Large intestine (tissue), 3 donors: Measurements from ENCODE around the gene CARD6. TPM values are rescaled to one million over a fixed set of nuclear protein-coding genes. Genes with fewer than 3 reads are reported as not detected.
"Not testable (repeated sequence)": the region's sequence is repeated elsewhere in the genome, so short reads cannot be mapped to it uniquely, and the experiment has no call there.

Source experiments
- DNase-seq, 2 donors: peaks; one replicate each; pipeline versions ENCODE4 v3.0.0 to v3.0.0-alpha.2; 2013
- H3K27ac ChIP-seq: one replicate; pipeline ENCODE4 v1.5.1; 2013; ENCODE audit warnings: low read length
- H3K27me3 ChIP-seq: 2 replicates; pipeline ENCODE4 v1.6.1; 2013; ENCODE audit warnings: low read length; ENCODE audit not compliant: control insufficient read depth, insufficient read depth
- H3K36me3 ChIP-seq: 2 replicates; pipeline ENCODE4 v1.6.1; 2013; ENCODE audit warnings: low read length; ENCODE audit not compliant: control insufficient read depth, insufficient read depth
- H3K4me1 ChIP-seq: one replicate; pipeline ENCODE4 v1.6.1; 2013; ENCODE audit warnings: low read length; ENCODE audit not compliant: control insufficient read depth, insufficient read depth
- H3K4me3 ChIP-seq: one replicate; pipeline ENCODE4 v1.5.1; 2013; ENCODE audit warnings: low read length
- H3K9me3 ChIP-seq: one replicate; pipeline ENCODE4 v1.6.1; 2013; ENCODE audit warnings: mild to moderate bottlenecking, low read depth, low read length, moderate library complexity; ENCODE audit not compliant: control insufficient read depth
- WGBS: methylation state at CpG from one replicate; pipeline ENCODE4 v1.1.5; 2013; ENCODE audit warnings: low lambda C conversion rate; ENCODE audit not compliant: insufficient coverage; 5-methylcytosine and 5-hydroxymethylcytosine counted together
- polyA plus RNA-seq: library from polyadenylated mRNA; unstranded; fragments of 120-200 nt; gene quantifications from one replicate; pipeline ENCODE4 v1.2.1, GENCODE V29; 2013

Gene CARD6
- polyA plus RNA-seq, 1 donor, result 3.4 TPM

- Histone ChIP-seq H3K36me3 (no peaks in the 10 kb centered on the region), H3K4me1 (no peaks in the 10 kb centered on the region), H3K27ac (no peak overlapping the region), H3K4me3 (no peak overlapping the region), H3K9me3 (no peaks in the 10 kb centered on the region), H3K27me3 (no peaks in the 10 kb centered on the region)
- DNase-seq, result no peak
- WGBS, result no CpG with 5 or more reads among the region's 4 CpGs
Observed at GRCh38 chr5:40844565-40844964, 3.4 kb downstream of the CARD6 start.

- no peaks in the 10 kb centered on the region for H3K36me3 ChIP-seq
- WGBS, result no CpG with 5 or more reads among the region's 2 CpGs
- no peak overlapping the region for H3K4me3 ChIP-seq
Observed at GRCh38 chr5:40846371-40846770, 5.2 kb downstream of the CARD6 start.

GRCh38 chr5:40847525-40847924, 6.4 kb downstream of the CARD6 start:
- Histone ChIP-seq H3K27me3 (no peaks in the 10 kb centered on the region), H3K36me3 (no peaks in the 10 kb centered on the region), H3K9me3 (no peaks in the 10 kb centered on the region), H3K4me3 (no peak overlapping the region), H3K4me1 (no peaks in the 10 kb centered on the region), H3K27ac (no peak overlapping the region)
- DNase-seq, result no peak
- WGBS, result 100% methylated on average over 1 of the region's 1 CpG

More at GRCh38 chr5:40846371-40846770, 5.2 kb downstream of the CARD6 start:
- DNase-seq, result no peak
- Histone ChIP-seq H3K9me3 (no peaks in the 10 kb centered on the region), H3K27me3 (no peaks in the 10 kb centered on the region), H3K4me1 (no peaks in the 10 kb centered on the region), H3K27ac (no peak overlapping the region)

GRCh38 chr5:40853632-40854192, 12.5 kb downstream of the CARD6 start:
- DNase-seq, result no peak
- no peak overlapping the region for H3K27ac ChIP-seq
- no CpG with 5 or more reads among the region's 4 CpGs for WGBS
- no peaks in the 10 kb centered on the region for H3K36me3 ChIP-seq
- no peaks in the 10 kb centered on the region for H3K4me1 ChIP-seq
- H3K27me3 ChIP-seq, result no peaks in the 10 kb centered on the region
- H3K4me3 ChIP-seq, result no peak overlapping the region
- no peaks in the 10 kb centered on the region for H3K9me3 ChIP-seq

- H3K36me3 ChIP-seq, result no peaks in the 10 kb centered on the region
- H3K27me3 ChIP-seq, result no peaks in the 10 kb centered on the region
- no peak overlapping the region for H3K27ac ChIP-seq
Observed at GRCh38 chr5:40860711-40861110, 19.5 kb downstream of the CARD6 start.

GRCh38 chr5:40865004-40865403, 23.8 kb downstream of the CARD6 start:
- not testable (repeated sequence) for H3K27me3 ChIP-seq, DNase-seq, H3K9me3 ChIP-seq, H3K27ac ChIP-seq, H3K4me1 ChIP-seq, H3K36me3 ChIP-seq, H3K4me3 ChIP-seq
- no CpG with 5 or more reads among the region's 5 CpGs for WGBS

More at GRCh38 chr5:40860711-40861110, 19.5 kb downstream of the CARD6 start:
- Histone ChIP-seq H3K4me1 (no peaks in the 10 kb centered on the region), H3K9me3 (no peaks in the 10 kb centered on the region), H3K4me3 (no peak overlapping the region)
- no peak for DNase-seq

GRCh38 chr5:40866844-40867243, 25.7 kb downstream of the CARD6 start:
- H3K27me3 ChIP-seq, result no peaks in the 10 kb centered on the region
- H3K27ac ChIP-seq, result no peak overlapping the region
- H3K4me3 ChIP-seq, result no peak overlapping the region
- 90% methylated on average over 3 of the region's 5 CpGs for WGBS
- H3K9me3 ChIP-seq, result no peaks in the 10 kb centered on the region
- H3K4me1 ChIP-seq, result no peaks in the 10 kb centered on the region
- DNase-seq, result no peak
- no peaks in the 10 kb centered on the region for H3K36me3 ChIP-seq

GRCh38 chr5:40869384-40869783, 28.2 kb downstream of the CARD6 start:
- Histone ChIP-seq H3K36me3 (no peaks in the 10 kb centered on the region), H3K4me1 (no peaks in the 10 kb centered on the region), H3K27ac (no peak overlapping the region), H3K4me3 (no peak overlapping the region), H3K27me3 (no peaks in the 10 kb centered on the region), H3K9me3 (no peaks in the 10 kb centered on the region)
- WGBS, result no CpG with 5 or more reads among the region's 1 CpG
- no peak for DNase-seq

GRCh38 chr5:40871177-40871576, 30.0 kb downstream of the CARD6 start:
- no peaks in the 10 kb centered on the region for H3K4me1 ChIP-seq
- DNase-seq, result no peak
- H3K36me3 ChIP-seq, result no peaks in the 10 kb centered on the region
- no peaks in the 10 kb centered on the region for H3K9me3 ChIP-seq
- no peak overlapping the region for H3K27ac ChIP-seq
- H3K27me3 ChIP-seq, result no peaks in the 10 kb centered on the region
- no peak overlapping the region for H3K4me3 ChIP-seq
- WGBS, result no CpG with 5 or more reads among the region's 4 CpGs

- H3K36me3 ChIP-seq, H3K4me3 ChIP-seq, H3K27ac ChIP-seq, H3K4me1 ChIP-seq, DNase-seq, H3K9me3 ChIP-seq, H3K27me3 ChIP-seq: not testable (repeated sequence)
- WGBS, result no CpG with 5 or more reads among the region's 8 CpGs
Observed at GRCh38 chr5:40872253-40872652, 31.1 kb downstream of the CARD6 start.

- Histone ChIP-seq H3K36me3 (no peaks in the 10 kb centered on the region), H3K4me1 (no peaks in the 10 kb centered on the region), H3K4me3 (no peak overlapping the region), H3K27ac (no peak overlapping the region), H3K27me3 (no peaks in the 10 kb centered on the region), H3K9me3 (no peaks in the 10 kb centered on the region)
- DNase-seq, result no peak
- no CpG with 5 or more reads among the region's 3 CpGs for WGBS
Observed at GRCh38 chr5:40873286-40873880, 32.2 kb downstream of the CARD6 start.
